SHP77 (cell line): ENCODE data around the gene NOB1.

ENCODE experiments used
- DNase-seq, 2 experiments: peaks; one replicate each; lab custom pipeline; 2025; lab: John Stamatoyannopoulos, UW

The NOB1 gene

DNA sequence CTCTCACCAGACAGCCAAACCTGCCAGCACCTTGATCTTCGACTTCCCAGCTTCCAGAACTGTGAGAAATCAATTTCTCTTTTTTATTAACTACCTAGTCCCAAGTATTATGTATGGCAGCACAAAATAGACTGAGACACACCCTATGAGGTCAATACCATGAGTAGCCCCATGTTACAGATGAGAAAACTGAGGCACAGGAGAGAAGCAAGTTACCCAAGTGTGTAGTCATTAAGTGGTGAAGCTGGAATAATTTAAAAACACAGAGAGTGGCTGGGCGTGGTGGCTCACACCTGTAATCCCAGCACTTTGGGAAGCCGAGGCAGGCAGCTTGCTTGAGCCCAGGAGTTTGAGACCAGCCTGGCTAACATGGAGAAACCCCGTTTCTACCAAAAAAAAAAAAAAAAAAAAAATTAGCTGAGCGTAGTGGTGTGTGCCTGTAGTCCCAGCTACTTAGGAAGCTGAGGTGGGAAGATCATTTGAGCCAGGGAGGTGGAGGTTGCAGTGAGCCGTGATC, 33.2 kb downstream of the NOB1 start:
- DNase-seq, result no peak

DNA sequence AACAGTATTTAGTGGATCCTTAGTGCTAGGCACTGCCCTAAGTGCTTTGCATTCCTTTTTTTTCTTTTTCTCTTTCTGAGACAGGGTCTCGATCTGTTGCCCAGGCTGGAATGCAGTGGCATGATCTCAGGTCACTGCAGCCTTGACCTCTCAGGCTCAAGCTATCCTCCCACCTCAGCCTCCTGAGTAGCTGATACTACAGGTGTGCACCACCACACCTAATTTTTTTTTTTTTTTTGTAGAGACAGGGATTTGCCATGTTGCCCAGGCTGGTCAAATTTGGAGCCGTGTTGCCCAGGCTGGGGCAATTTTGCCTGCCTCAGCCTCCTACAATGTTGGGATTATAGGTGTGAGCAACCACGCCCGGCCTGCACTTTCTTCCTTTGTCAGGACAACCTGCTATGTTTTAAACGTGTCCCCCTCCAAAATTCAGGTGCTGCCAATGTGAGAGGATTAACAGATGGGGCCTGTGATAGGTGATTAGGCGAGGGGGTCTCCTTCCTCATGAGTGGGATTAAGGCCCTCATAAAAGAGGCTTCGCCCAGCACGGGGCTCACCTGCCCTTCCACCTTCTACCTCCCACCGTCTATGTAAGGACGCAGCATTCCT, 33.8 kb downstream of the NOB1 start:
- DNase-seq, result no peak

DNA sequence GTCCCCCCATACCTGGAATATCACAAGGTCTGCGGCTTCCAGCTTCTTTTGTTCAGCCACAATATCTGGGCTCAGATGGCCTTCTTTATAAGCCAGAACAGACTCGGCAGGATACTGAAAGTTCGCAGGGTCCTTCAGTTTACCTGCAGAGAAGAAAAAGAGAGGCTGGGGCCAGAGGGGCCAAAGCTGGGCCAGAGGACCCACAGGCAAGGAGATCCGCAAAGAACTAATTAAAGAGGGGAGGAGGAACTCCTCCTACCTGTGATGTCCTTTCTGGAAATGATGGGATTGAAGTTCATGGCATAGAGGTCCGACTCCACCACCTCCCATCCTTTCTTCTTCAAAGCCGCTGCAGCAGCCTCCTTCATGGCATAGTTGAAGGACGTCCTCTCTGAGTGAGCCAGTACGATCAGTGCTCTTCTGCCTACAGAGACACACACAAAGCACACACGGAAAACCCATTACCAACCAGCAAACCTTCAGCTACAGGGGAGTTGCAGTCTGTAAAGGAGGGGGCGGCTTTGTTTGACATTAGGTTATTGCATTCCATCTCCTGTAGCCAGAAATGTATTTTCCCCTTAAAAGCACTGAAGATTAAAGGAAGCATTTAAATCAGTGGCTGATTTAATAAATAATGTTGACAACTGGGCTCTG, 36.5 kb downstream of the NOB1 start:
- no peak for DNase-seq

DNA sequence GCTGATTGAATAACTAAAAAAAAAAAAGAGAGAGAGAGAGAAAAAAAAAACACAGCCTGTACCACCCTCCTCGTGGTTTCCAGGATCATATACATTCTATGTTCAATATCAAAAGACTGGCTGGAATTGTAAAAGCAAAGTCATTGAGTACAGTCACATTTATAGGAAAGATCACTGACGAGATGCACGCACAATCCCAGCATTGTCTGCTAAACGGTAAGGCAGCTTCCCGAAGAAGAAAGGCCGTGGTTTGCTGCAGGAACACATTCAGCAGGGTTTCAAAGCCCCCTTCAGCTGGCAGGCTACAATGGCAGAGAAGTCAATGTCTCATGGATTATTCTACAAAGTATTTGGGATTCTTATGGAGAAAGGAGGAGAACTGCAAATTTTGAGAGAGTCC, 37.7 kb downstream of the NOB1 start:
- DNase-seq, result no peak

DNA sequence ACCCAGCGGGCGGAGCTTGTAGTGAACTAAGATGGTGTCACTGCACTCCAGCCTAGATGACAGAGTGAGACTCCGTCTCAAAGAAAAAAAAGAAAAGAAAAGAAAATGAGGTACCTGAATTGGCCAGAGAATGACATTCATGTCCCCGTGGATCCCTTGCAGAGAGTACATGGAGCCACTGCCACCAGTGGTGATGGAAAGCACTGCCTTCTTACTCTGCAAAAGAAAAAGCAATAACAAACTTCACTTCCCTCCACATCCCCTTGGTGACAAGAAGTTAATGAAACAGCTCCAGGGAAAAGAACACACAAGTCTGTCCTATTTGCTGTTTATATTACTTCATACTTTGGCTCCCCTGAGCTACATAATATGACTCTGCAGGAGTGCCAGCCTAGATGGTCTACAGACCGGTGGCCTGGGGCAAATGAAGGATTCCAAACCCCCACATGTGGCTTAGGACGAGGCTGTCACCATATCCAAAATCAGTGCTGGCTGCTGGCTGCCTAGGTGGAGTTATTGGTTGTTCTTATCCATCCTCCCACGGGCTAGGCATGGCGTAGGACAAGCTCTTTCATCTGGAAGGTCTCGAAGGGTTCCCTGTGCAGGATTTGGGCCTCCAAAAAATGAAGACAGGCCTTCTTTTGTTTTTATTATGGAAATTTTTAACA, 41.7 kb downstream of the NOB1 start:
- no peak for DNase-seq

DNA sequence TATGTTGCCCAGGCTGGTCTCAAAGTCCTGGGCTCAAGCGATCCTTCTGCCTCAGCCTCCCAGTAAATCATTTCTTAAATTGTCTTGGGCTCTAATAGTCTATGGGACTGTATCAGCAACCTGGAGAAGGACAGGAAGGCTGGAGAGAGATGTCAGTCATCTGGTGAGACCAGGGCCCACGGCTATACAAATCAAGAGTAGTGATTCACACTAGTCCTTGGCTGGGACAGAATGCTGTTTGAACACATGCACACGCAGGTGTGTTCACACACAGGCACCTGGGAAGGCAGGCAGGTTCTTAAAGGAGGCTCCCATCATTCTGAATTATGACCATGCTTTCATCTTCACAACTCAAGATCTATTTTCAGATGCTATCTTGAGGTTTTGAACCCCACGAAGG, 42.4 kb downstream of the NOB1 start:
- no peak for DNase-seq

DNA sequence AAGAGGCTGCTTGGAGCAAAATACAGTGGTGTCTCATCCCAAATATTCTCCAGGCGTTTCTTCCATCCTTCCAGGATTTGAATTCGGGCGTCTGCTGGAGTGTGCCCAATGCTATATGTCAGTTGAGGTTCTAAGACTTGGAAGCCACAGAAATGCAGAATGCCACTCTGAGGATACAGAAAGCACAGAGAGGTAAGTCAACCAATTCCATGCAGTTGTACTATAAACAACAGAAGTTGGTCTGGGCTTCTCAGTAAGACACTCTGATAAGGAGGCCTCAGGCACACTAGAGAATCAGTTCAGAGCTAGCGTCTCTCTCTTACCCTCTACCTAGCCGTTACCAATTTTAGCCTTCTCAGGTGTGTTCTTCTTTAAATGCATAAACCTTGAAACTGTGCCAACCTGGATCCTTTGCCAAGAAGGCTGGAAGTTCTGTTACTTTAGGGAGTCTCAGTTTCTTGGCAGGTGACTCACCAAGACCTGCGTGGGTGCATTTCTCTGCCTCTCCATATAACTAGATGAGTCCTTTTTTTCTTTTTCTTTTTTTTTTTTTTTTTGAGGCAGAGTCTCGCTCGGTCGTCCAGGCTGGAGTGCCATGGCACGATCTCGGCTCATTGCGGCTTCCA, 43.5 kb downstream of the NOB1 start:
- no peak for DNase-seq

DNA sequence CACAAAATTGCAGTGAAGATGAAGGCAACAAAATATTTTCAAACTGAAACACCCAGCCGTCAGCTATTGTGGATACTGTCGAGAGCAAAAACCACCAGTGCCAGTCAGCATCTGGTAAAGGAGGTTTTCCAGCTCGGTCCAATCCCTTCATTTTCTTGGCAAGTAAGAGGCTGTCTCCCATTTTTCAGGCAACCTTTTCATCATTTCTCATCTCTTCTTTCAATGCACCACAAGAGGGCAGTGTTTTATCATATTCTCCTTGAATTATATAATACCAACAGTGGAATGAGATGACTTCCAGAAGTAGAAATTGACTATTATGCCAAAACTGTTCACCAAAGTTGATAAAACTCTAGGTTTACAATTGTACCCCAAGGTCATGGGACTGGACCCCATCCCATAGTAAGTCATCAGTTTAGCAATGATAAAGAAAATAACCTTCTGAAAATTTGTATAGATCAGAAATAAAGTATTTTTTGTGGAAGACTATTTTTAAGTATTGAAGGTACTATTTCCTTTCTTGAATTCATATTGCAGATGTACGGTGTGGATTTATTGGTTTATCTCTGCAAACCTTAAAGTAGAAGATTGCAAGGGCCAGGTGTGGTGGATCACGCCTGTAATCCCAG, 45.2 kb downstream of the NOB1 start:
- peak; percentile 40 to 69 for DNase-seq

DNA sequence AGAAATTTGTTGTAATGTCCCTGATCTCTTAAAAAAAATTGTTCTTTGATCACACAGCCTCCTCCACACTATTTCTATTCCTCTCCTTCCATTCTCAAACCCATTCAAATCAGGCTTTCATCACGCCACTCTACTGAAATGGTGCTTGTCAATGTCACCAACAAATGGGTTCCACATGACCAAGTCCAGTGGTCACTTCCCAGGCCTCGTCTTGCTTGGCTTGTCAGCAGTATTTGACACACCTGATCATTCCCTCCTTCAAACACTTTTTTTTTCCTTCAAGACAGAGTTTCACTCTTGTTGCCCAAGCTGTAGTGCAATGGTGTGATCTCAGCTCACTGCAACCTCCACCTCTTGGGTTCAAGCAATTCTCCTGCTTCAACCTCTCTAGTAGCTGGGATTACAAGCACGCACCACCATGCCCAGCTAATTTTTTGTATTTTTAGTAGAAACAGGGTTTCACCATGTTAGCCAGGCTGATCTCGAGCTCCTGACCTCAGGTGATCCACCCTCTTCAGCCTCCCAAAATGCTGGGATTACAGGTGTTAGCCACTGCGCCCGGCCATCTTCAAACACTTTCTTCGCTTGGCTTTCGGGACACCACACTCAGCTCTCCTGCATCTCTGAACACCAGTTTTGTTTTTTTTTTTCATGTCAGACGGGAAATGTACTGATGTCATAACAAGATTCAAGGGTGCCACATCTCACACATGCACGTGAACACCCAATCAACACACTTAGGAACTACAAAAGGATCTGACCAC, 46.6 kb downstream of the NOB1 start:
- DNase-seq, result no peak

DNA sequence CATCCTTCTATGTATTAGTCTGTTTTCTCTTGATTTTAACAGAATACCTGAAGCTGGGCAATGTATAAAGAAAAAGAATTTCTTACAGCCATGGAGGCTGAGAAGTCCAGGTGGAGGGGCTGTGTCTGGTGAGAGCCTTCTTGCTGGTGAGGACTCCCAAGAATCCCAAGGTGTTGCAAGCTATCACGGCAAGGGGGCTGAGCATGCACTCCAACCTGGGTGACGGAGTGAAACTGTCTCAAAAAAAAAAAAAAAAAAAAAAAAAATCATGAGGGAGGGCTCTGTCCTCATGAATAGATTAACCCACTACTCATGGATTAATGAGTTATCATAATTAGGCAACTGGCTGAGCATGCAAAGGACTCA, 47.8 kb downstream of the NOB1 start:
- DNase-seq, result no peak

DNA sequence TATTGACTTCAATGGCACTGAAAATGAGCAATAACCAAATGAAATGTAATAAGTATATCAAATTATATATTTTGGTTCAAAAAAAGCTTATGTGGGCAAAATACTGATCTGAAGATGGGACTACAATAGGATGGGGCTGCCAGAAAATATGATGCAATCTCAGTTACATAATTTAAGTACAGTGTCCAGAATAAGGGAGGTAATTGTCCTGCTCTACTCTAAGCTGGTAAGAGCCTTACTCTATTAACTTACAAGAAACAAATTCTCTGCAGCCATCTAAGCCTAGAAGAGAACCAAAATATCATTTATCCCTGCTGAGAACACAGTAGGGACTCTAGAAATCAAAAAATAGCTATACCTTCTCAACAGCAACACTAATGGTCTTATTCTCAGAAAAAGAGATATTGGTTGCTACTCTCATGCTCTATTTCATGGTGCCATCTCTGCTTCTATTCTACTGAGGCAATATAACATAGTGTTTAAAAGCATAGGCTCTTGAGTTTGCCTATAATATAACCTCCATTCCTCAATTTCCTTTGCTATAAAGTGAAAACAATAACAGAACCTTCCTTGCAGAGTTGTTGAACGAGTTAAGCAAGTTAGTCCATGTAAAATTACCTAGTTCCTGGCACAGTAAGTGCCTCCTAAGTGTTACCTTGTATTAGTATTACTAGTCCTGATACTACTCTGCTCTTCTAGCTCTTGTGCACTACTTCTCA, 48.3 kb downstream of the NOB1 start:
- no peak for DNase-seq

DNA sequence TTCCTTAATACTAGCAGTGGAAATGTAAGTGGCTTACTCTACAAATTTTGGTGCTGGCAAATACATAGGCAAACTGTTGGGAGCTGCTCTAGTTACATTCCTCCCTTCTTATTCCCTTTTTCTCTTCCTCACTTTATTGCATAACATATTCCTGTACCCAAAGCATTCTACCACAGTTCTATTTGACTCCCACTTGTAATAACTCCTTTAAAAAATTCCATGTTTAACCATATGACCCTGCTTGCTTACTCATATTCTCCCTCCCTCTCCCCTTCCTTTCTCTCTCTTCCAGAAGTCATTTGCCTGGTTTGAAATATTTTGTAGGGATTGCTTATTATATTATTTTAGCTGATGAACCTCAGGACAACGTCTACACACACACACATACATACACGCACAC, 51.1 kb downstream of the NOB1 start:
- DNase-seq, result no peak

DNA sequence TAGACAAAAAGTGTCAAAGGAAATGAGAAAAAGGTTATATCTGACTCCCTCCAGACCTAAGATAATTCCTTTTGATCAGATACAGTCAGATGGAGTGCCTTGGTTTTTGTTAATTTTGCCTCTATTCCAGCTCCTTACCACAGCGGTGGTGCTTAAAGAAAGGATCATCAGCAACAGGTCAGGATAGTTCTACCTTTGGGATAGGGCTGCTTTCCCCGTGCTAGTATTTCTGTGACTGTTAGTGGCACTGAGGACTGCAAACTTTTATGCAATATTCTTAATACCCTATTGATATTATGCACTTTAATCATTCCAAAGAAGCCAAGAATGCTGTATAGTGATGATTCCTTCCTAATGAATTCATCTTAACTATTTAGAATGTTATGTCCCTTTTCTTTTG, 52.9 kb downstream of the NOB1 start:
- DNase-seq, result no peak

DNA sequence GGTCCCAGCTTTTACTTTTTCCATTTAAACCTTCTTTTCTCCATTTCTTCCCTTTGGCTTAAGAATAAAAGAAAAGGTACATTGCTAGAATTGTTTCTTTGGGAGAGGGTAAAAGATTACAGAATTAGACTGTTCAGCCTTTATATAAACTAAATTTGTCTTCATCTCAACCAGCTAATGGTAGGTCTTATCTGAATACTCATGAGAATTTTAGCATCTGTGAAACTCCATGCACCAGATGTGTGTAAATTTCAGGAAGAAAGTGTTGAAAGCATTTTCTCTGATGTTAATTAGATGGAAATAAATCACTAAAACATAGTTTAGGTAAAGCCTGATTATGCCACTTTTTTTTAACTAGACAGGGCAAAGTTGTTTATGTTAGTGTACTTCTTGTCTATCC, 53.3 kb downstream of the NOB1 start:
- no peak for DNase-seq

DNA sequence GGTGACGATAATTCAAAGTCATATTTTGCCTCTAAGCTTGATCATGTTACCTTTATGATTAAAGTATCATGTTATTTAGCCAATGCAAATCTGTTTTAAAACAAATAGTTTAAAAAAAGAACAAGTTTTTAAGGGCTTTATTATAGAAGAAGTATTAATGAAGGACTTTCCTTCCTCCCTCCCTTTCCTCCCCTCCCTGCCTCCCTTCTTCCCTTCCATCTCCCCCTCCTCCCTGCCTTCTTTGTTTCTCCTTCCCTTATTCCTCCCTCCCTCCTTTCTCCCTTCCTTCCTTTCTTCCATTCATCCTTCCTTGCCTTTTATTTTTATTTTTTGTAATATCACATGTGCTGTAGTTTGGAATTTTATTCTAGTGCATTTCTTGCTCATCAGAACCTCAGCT, 54.8 kb downstream of the NOB1 start:
- no peak for DNase-seq

DNA sequence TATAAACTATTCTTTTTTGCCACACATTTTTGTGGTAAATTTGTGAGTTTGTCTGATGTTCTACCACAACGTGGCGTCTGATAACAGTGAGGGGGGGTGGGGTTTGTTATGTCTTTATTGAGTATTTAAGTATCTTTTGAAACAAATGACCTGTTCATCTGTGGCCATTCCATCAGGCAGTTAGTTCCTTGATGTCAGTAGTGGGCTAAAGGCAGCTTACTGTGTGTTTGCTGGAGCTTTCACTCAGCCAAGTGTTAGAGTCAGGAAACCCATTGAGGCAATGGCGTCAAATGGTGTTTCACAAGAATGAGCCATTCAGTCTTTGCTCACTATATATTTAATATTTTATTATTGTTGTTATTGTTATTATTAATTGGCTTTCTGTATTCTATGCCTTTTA, 56.3 kb downstream of the NOB1 start:
- no peak for DNase-seq

DNA sequence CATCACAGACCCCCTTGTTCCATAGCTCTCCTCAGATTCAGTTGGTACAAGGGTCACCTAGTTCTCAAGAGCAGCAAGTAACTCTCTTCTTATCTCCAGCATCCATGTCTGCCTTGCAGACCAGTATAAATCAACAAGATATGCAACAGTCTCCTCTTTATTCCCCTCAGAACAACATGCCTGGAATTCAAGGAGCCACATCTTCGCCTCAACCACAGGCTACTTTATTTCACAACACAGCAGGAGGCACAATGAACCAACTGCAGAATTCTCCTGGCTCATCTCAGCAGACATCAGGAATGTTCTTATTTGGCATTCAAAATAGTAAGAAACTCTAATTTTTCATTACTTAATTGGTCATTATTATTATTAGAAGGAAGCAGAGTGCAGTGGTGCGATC, 60.8 kb downstream of the NOB1 start:
- DNase-seq, result no peak

DNA sequence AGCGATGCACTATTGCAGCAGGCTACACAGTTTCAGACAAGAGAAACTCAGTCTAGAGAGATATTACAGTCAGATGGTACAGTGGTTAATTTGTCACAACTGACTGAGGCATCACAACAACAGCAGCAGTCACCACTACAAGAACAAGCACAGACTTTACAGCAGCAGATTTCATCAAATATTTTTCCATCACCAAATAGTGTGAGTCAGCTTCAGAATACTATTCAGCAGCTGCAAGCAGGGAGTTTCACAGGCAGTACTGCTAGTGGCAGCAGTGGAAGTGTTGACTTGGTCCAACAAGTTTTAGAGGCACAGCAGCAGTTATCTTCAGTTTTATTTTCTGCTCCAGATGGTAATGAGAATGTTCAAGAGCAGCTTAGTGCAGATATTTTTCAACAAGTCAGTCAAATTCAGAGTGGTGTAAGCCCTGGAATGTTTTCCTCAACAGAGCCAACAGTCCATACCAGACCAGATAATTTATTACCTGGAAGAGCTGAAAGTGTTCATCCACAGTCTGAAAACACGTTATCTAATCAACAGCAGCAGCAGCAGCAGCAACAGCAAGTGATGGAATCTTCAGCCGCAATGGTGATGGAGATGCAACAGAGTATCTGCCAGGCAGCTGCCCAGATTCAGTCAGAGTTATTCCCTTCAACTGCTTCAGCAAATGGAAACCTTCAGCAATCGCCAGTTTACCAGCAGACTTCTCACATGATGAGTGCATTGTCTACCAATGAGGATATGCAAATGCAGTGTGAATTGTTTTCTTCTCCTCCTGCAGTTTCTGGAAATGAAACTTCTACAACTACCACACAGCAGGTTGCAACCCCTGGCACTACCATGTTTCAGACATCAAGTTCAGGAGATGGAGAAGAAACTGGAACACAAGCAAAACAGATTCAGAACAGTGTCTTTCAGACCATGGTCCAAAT, 62.5 kb downstream of the NOB1 start:
- no peak for DNase-seq
